ENCODE results near the gene SLC2A8. TPM values are rescaled to one million over a fixed set of nuclear protein-coding genes. Genes with fewer than 3 reads are reported as not detected.
A peak's percentile ranks its signal among the peaks of the same experiment; 100 is the strongest.

Gene SLC2A8
- total RNA-seq, 1 experiment from 2014 or later: 10.8 TPM

GRCh38 chr9:127369428-127369827 lies 27.5 kb upstream of the SLC2A8 start:
- no peaks in the 10 kb centered on the region for H3K27me3 ChIP-seq
- no peaks in the 10 kb centered on the region for H3K36me3 ChIP-seq
- no peak for DNase-seq
- no peak overlapping the region for H3K4me3 ChIP-seq
- H3K9me3 ChIP-seq: no peaks in the 10 kb centered on the region

GRCh38 chr9:127370147-127370579 lies 26.8 kb upstream of the SLC2A8 start:
- no peaks in the 10 kb centered on the region for H3K9me3 ChIP-seq
- no peak for DNase-seq
- H3K36me3 ChIP-seq: no peaks in the 10 kb centered on the region
- H3K27me3 ChIP-seq: no peaks in the 10 kb centered on the region
- H3K4me3 ChIP-seq: no peak overlapping the region

GRCh38 chr9:127370672-127371648 lies 26.0 kb upstream of the SLC2A8 start:
- H3K36me3 ChIP-seq: no peaks in the 10 kb centered on the region
- no peaks in the 10 kb centered on the region for H3K27me3 ChIP-seq
- H3K4me3 ChIP-seq: no peak overlapping the region
- no peak for DNase-seq
- H3K9me3 ChIP-seq: no peaks in the 10 kb centered on the region

- Histone ChIP-seq H3K4me3 (no peak overlapping the region), H3K9me3 (no peaks in the 10 kb centered on the region), H3K27me3 (no peaks in the 10 kb centered on the region), H3K36me3 (no peaks in the 10 kb centered on the region)
- no peak for DNase-seq
Measured at GRCh38 chr9:127380479-127380878, 16.5 kb upstream of the SLC2A8 start.

GRCh38 chr9:127382541-127382940 lies 14.4 kb upstream of the SLC2A8 start:
- no peak for DNase-seq
- no peaks in the 10 kb centered on the region for H3K27me3 ChIP-seq
- no peaks in the 10 kb centered on the region for H3K36me3 ChIP-seq
- H3K4me3 ChIP-seq: no peak overlapping the region
- no peaks in the 10 kb centered on the region for H3K9me3 ChIP-seq

GRCh38 chr9:127384016-127384730 lies 12.8 kb upstream of the SLC2A8 start:
- no peak for DNase-seq
- H3K9me3 ChIP-seq: no peaks in the 10 kb centered on the region
- no peaks in the 10 kb centered on the region for H3K27me3 ChIP-seq
- H3K36me3 ChIP-seq: no peaks in the 10 kb centered on the region
- no peak overlapping the region for H3K4me3 ChIP-seq

GRCh38 chr9:127384901-127385300 lies 12.1 kb upstream of the SLC2A8 start:
- Histone ChIP-seq H3K27me3 (no peaks in the 10 kb centered on the region), H3K9me3 (no peaks in the 10 kb centered on the region), H3K4me3 (no peak overlapping the region), H3K36me3 (no peaks in the 10 kb centered on the region)
- DNase-seq: no peak

GRCh38 chr9:127386249-127386648 lies 10.7 kb upstream of the SLC2A8 start:
- DNase-seq: no peak
- Histone ChIP-seq H3K27me3 (no peaks in the 10 kb centered on the region), H3K36me3 (no peaks in the 10 kb centered on the region), H3K9me3 (no peaks in the 10 kb centered on the region), H3K4me3 (no peak overlapping the region)

- H3K9me3 ChIP-seq: no peaks in the 10 kb centered on the region
Measured at GRCh38 chr9:127386981-127387380, 10.0 kb upstream of the SLC2A8 start.

GRCh38 chr9:127388037-127388855 lies 8.7 kb upstream of the SLC2A8 start:
- Histone ChIP-seq H3K4me3 (no peak overlapping the region), H3K36me3 (no peaks in the 10 kb centered on the region), H3K9me3 (no peaks in the 10 kb centered on the region), H3K27me3 (no peaks in the 10 kb centered on the region)
- DNase-seq: peak; percentile 86

More at GRCh38 chr9:127386981-127387380, 10.0 kb upstream of the SLC2A8 start:
- DNase-seq: no peak
- no peaks in the 10 kb centered on the region for H3K27me3 ChIP-seq
- no peak overlapping the region for H3K4me3 ChIP-seq
- no peaks in the 10 kb centered on the region for H3K36me3 ChIP-seq

- no peak for DNase-seq
Measured at GRCh38 chr9:127388856-127389238, 8.1 kb upstream of the SLC2A8 start.

GRCh38 chr9:127389381-127390247 lies 7.4 kb upstream of the SLC2A8 start:
- Histone ChIP-seq H3K9me3 (no peaks in the 10 kb centered on the region), H3K27me3 (no peaks in the 10 kb centered on the region), H3K4me3 (no peak overlapping the region), H3K36me3 (no peaks in the 10 kb centered on the region)
- DNase-seq: no peak

More at GRCh38 chr9:127388856-127389238, 8.1 kb upstream of the SLC2A8 start:
- no peaks in the 10 kb centered on the region for H3K36me3 ChIP-seq
- H3K27me3 ChIP-seq: no peaks in the 10 kb centered on the region
- H3K9me3 ChIP-seq: no peaks in the 10 kb centered on the region
- no peak overlapping the region for H3K4me3 ChIP-seq

- DNase-seq: no peak
- Histone ChIP-seq H3K36me3 (no peaks in the 10 kb centered on the region), H3K9me3 (no peaks in the 10 kb centered on the region), H3K4me3 (no peak overlapping the region), H3K27me3 (no peaks in the 10 kb centered on the region)
Measured at GRCh38 chr9:127390248-127390545, 6.8 kb upstream of the SLC2A8 start.

- DNase-seq: no peak
- H3K27me3 ChIP-seq: no peaks in the 10 kb centered on the region
- H3K9me3 ChIP-seq: no peaks in the 10 kb centered on the region
- H3K36me3 ChIP-seq: no peaks in the 10 kb centered on the region
- H3K4me3 ChIP-seq: no peak overlapping the region
Measured at GRCh38 chr9:127390563-127390962, 6.4 kb upstream of the SLC2A8 start.

GRCh38 chr9:127392166-127392565 lies 4.8 kb upstream of the SLC2A8 start:
- DNase-seq: no peak
- Histone ChIP-seq H3K27me3 (no peaks in the 10 kb centered on the region), H3K36me3 (no peaks in the 10 kb centered on the region), H3K4me3 (no peak overlapping the region), H3K9me3 (no peaks in the 10 kb centered on the region)

- Histone ChIP-seq H3K4me3 (no peak overlapping the region), H3K9me3 (no peaks in the 10 kb centered on the region), H3K27me3 (no peaks in the 10 kb centered on the region), H3K36me3 (no peaks in the 10 kb centered on the region)
- DNase-seq: no peak
Measured at GRCh38 chr9:127392976-127393375, 4.0 kb upstream of the SLC2A8 start.

Measured in MG63 (cell line).